MM.1S (cell line): ENCODE results near the gene AP4S1.

ENCODE experiments used
- DNase-seq: peaks from one replicate; pipeline ENCODE4 v3.0.0-alpha.2; 2015
- H2AFZ ChIP-seq: fragments of 300-600 bp; sonication (generic); 2 replicates; pipeline ENCODE4 v1.6.0; 2016; ENCODE audit warnings: antibody characterized with exemption, low read length
- H3F3A ChIP-seq: fragments of 300-600 bp; sonication (generic); 2 replicates; pipeline ENCODE4 v1.6.1; 2016; ENCODE audit warnings: mild to moderate bottlenecking, antibody characterized with exemption, low read length, moderate library complexity, mixed read lengths; ENCODE audit not compliant: insufficient read depth
- H3K27ac ChIP-seq: fragments of 300-600 bp; sonication (generic); 2 replicates; pipeline ENCODE4 v1.5.1; 2016; ENCODE audit warnings: mild to moderate bottlenecking, low read length
- H3K27me3 ChIP-seq: fragments of 300-600 bp; sonication (generic); replicated peaks from 2 replicates; pipeline ENCODE4 v1.6.0; 2016; ENCODE audit warnings: low read length; ENCODE audit not compliant: insufficient read depth
- H3K36me3 ChIP-seq: fragments of 300-600 bp; sonication (generic); replicated peaks from 2 replicates; pipeline ENCODE4 v1.6.1; 2016; ENCODE audit warnings: mild to moderate bottlenecking, low read length, mixed read lengths; ENCODE audit not compliant: insufficient read depth
- H3K4me1 ChIP-seq: fragments of 300-600 bp; sonication (generic); 2 replicates; pipeline ENCODE4 v1.6.1; 2016; ENCODE audit warnings: low read length, mixed read lengths
- H3K4me2 ChIP-seq: fragments of 300-600 bp; sonication (generic); 2 replicates; pipeline ENCODE4 v1.6.0; 2016; ENCODE audit warnings: low read depth, low read length
- H3K4me3 ChIP-seq: fragments of 300-600 bp; sonication (generic); 2 replicates; pipeline ENCODE4 v1.5.1; 2016; ENCODE audit warnings: low read length, mixed read lengths
- H3K79me2 ChIP-seq: fragments of 300-600 bp; sonication (generic); 2 replicates; pipeline ENCODE4 v1.6.1; 2016; ENCODE audit warnings: mixed run types, low read length, mixed read lengths
- H3K9ac ChIP-seq: fragments of 300-600 bp; sonication (generic); 2 replicates; pipeline ENCODE4 v1.6.1; 2016; ENCODE audit warnings: low read length, mixed read lengths
- H3K9me2 ChIP-seq: fragments of 300-600 bp; sonication (generic); replicated peaks from 2 replicates; pipeline ENCODE4 v1.6.1; 2016; ENCODE audit warnings: mild to moderate bottlenecking, low read length, mixed read lengths; ENCODE audit not compliant: insufficient read depth
- H3K9me3 ChIP-seq: fragments of 300-600 bp; sonication (generic); replicated peaks from 2 replicates; pipeline ENCODE4 v1.6.1; 2016; ENCODE audit warnings: mild to moderate bottlenecking, low read length, mixed read lengths; ENCODE audit not compliant: insufficient read depth
- H4K20me1 ChIP-seq: fragments of 300-600 bp; sonication (generic); 2 replicates; pipeline ENCODE4 v1.6.1; 2016; ENCODE audit warnings: mild to moderate bottlenecking, low read length, moderate library complexity, mixed read lengths; ENCODE audit not compliant: insufficient read depth
- CTCF ChIP-seq: fragments of 300-600 bp; sonication (generic); IDR thresholded peaks from 2 replicates; pipeline ENCODE4 v1.5.1; 2016; ENCODE audit warnings: antibody characterized with exemption, low read length, mixed read lengths
- EZH2 ChIP-seq: fragments of 300-600 bp; sonication (generic); optimal IDR thresholded peaks from 2 replicates; pipeline ENCODE3; 2017; ENCODE audit warnings: low read depth, mild to moderate bottlenecking, antibody characterized with exemption, low read length, mixed read lengths
- EZH2phosphoT487 ChIP-seq: fragments of 300-600 bp; sonication (generic); IDR thresholded peaks from 2 replicates; pipeline ENCODE4 v1.6.1; 2018; ENCODE audit warnings: antibody characterized with exemption, low read length

AP4S1 gene

GRCh38 chr14:31126680-31127079 is 101.2 kb downstream of the AP4S1 start:
- Histone ChIP-seq H4K20me1 (no peaks in the 10 kb centered on the region), H3K79me2 (no peaks in the 10 kb centered on the region)
- TF ChIP-seq CTCF: no peak
- TF ChIP-seq EZH2phosphoT487: no peak
- TF ChIP-seq EZH2: no peak

GRCh38 chr14:31127690-31128089 is 102.2 kb downstream of the AP4S1 start:
- H3K27me3 ChIP-seq: no peaks in the 10 kb centered on the region
- no peak overlapping the region for H3K4me2 ChIP-seq
- no peak overlapping the region for H3K4me3 ChIP-seq
- no peaks in the 10 kb centered on the region for H4K20me1 ChIP-seq
- no peaks in the 10 kb centered on the region for H3K36me3 ChIP-seq
- no peak overlapping the region for H3K9ac ChIP-seq
- H3K79me2 ChIP-seq: no peaks in the 10 kb centered on the region
- H3K9me2 ChIP-seq: no peaks in the 10 kb centered on the region
- no peaks in the 10 kb centered on the region for H3F3A ChIP-seq
- H3K9me3 ChIP-seq: no peaks in the 10 kb centered on the region
- H3K4me1 ChIP-seq: no peaks in the 10 kb centered on the region
- TF ChIP-seq EZH2phosphoT487: no peak
- no peak for TF ChIP-seq CTCF
- no peak for TF ChIP-seq EZH2
- DNase-seq: no peak
- no peak overlapping the region for H3K27ac ChIP-seq
- H2AFZ ChIP-seq: no peak overlapping the region

More at GRCh38 chr14:31126680-31127079, 101.2 kb downstream of the AP4S1 start:
- DNase-seq: no peak
- no peaks in the 10 kb centered on the region for H3K27me3 ChIP-seq
- H3K36me3 ChIP-seq: no peaks in the 10 kb centered on the region
- H3K27ac ChIP-seq: no peak overlapping the region
- H3K4me2 ChIP-seq: no peak overlapping the region
- no peak overlapping the region for H2AFZ ChIP-seq
- H3K9ac ChIP-seq: no peak overlapping the region
- no peaks in the 10 kb centered on the region for H3F3A ChIP-seq
- H3K4me1 ChIP-seq: no peaks in the 10 kb centered on the region
- H3K9me2 ChIP-seq: no peaks in the 10 kb centered on the region
- no peak overlapping the region for H3K4me3 ChIP-seq
- H3K9me3 ChIP-seq: no peaks in the 10 kb centered on the region

- TF ChIP-seq EZH2phosphoT487 (no peak), EZH2 (no peak), CTCF (no peak)
- Histone ChIP-seq H3K4me1 (no peaks in the 10 kb centered on the region), H3K27me3 (no peaks in the 10 kb centered on the region), H3F3A (no peaks in the 10 kb centered on the region), H3K36me3 (no peaks in the 10 kb centered on the region), H4K20me1 (no peaks in the 10 kb centered on the region), H3K9me3 (no peaks in the 10 kb centered on the region), H3K9ac (no peak overlapping the region), H3K4me2 (no peak overlapping the region), H3K4me3 (no peak overlapping the region), H3K79me2 (no peaks in the 10 kb centered on the region), H3K9me2 (no peaks in the 10 kb centered on the region), H3K27ac (no peak overlapping the region), H2AFZ (no peak overlapping the region)
- no peak for DNase-seq
These were observed 103.4 kb downstream of the AP4S1 start for GRCh38 chr14:31128601-31129526.
